ENCODE results near the gene H1-8. TPM values are rescaled to one million over a fixed set of nuclear protein-coding genes. Genes with fewer than 3 reads are reported as not detected.

The H1-8 gene
- total RNA-seq, 4 donors from 2014 or later, result not detected

- H3K4me1 ChIP-seq, result peaks cover 34% of the 10 kb centered on the region
- no peaks in the 10 kb centered on the region for H3K9me3 ChIP-seq
- peak overlapping the region; percentile 74 for H3K27ac ChIP-seq
- H3K36me3 ChIP-seq, result peaks cover 56% of the 10 kb centered on the region
- TF ChIP-seq POLR2AphosphoS5 (IDR thresholded peaks at IDR 0.05), result no peak
- no peak for TF ChIP-seq POLR2A (IDR thresholded peaks at IDR 0.05)
- no peaks in the 10 kb centered on the region for H3K27me3 ChIP-seq
- WGBS, result 64% methylated on average over 12 of the region's 17 CpGs
- H3K4me3 ChIP-seq, result no peak overlapping the region
- no peak for DNase-seq (ENCODE audit: low spot score in 2 of 2)
Observed at GRCh38 chr3:129577366-129577765, 34.4 kb downstream of the H1-8 start.

- H3K36me3 ChIP-seq, result peaks cover 55% of the 10 kb centered on the region
- no peaks in the 10 kb centered on the region for H3K27me3 ChIP-seq
- DNase-seq (ENCODE audit: low spot score in 2 of 2), result no peak
- peak overlapping the region; percentile 74 for H3K27ac ChIP-seq
- peaks cover 34% of the 10 kb centered on the region for H3K4me1 ChIP-seq
- H3K9me3 ChIP-seq, result no peaks in the 10 kb centered on the region
- no peak overlapping the region for H3K4me3 ChIP-seq
- TF ChIP-seq EP300 (IDR thresholded peaks at IDR 0.05) (no peak), CTCF (IDR thresholded peaks at IDR 0.05) (no peak), POLR2A (IDR thresholded peaks at IDR 0.05) (no peak), POLR2AphosphoS5 (IDR thresholded peaks at IDR 0.05) (no peak)
- 73% methylated on average over 14 of the region's 21 CpGs for WGBS
Observed at GRCh38 chr3:129577925-129578786, 35.2 kb downstream of the H1-8 start.

GRCh38 chr3:129579991-129580390 is 37.0 kb downstream of the H1-8 start:
- Histone ChIP-seq H3K4me3 (no peak overlapping the region), H3K27ac (no peak overlapping the region), H3K27me3 (no peaks in the 10 kb centered on the region), H3K36me3 (peaks cover 55% of the 10 kb centered on the region), H3K4me1 (peaks cover 34% of the 10 kb centered on the region), H3K9me3 (no peaks in the 10 kb centered on the region)
- TF ChIP-seq EP300 (IDR thresholded peaks at IDR 0.05) (no peak), CTCF (IDR thresholded peaks at IDR 0.05) (no peak)
- no peak for DNase-seq (ENCODE audit: low spot score in 2 of 2)
- WGBS, result 84% methylated on average over 3 of the region's 10 CpGs

GRCh38 chr3:129581623-129582022 is 38.6 kb downstream of the H1-8 start:
- H3K36me3 ChIP-seq, result peaks cover 59% of the 10 kb centered on the region
- no peaks in the 10 kb centered on the region for H3K9me3 ChIP-seq
- no peak overlapping the region for H3K27ac ChIP-seq
- TF ChIP-seq EP300 (IDR thresholded peaks at IDR 0.05), result no peak
- H3K4me3 ChIP-seq, result no peak overlapping the region
- peaks cover 28% of the 10 kb centered on the region for H3K4me1 ChIP-seq
- 88% methylated on average over 5 of the region's 8 CpGs for WGBS
- no peak for DNase-seq (ENCODE audit: low spot score in 2 of 2)
- no peaks in the 10 kb centered on the region for H3K27me3 ChIP-seq

- H3K36me3 ChIP-seq, result peaks cover 55% of the 10 kb centered on the region
- no peak overlapping the region for H3K4me3 ChIP-seq
- TF ChIP-seq EP300 (IDR thresholded peaks at IDR 0.05) (no peak), POLR2AphosphoS5 (IDR thresholded peaks at IDR 0.05) (no peak), CTCF (IDR thresholded peaks at IDR 0.05) (no peak), POLR2A (IDR thresholded peaks at IDR 0.05) (no peak)
- H3K27ac ChIP-seq, result no peak overlapping the region
- no peak for DNase-seq (ENCODE audit: low spot score in 2 of 2)
- H3K9me3 ChIP-seq, result no peaks in the 10 kb centered on the region
- 78% methylated on average over 4 of the region's 5 CpGs for WGBS
- no peaks in the 10 kb centered on the region for H3K27me3 ChIP-seq
- peaks cover 28% of the 10 kb centered on the region for H3K4me1 ChIP-seq
Observed at GRCh38 chr3:129582799-129583198, 39.8 kb downstream of the H1-8 start.

GRCh38 chr3:129583289-129583688 is 40.3 kb downstream of the H1-8 start:
- Histone ChIP-seq H3K9me3 (no peaks in the 10 kb centered on the region), H3K27ac (no peak overlapping the region), H3K27me3 (no peaks in the 10 kb centered on the region), H3K4me1 (peaks cover 26% of the 10 kb centered on the region), H3K36me3 (peaks cover 52% of the 10 kb centered on the region), H3K4me3 (no peak overlapping the region)
- no peak for DNase-seq (ENCODE audit: low spot score in 2 of 2)
- WGBS, result 88% methylated on average over 9 of the region's 9 CpGs
- TF ChIP-seq EP300 (IDR thresholded peaks at IDR 0.05), result no peak
- no peak for TF ChIP-seq POLR2A (IDR thresholded peaks at IDR 0.05)
- no peak for TF ChIP-seq CTCF (IDR thresholded peaks at IDR 0.05)
- TF ChIP-seq POLR2AphosphoS5 (IDR thresholded peaks at IDR 0.05), result no peak
